Hair follicular keratinocyte (primary cell): ENCODE data around the gene MRPL58. TPM values are rescaled to one million over a fixed set of nuclear protein-coding genes. Genes with fewer than 3 reads are reported as not detected.

Experiments used
- total RNA-seq: library from RNA; depleted of rRNA; stranded (reverse); fragments of >200 nt; gene quantifications from 2 replicates; pipeline ENCODE4 v1.2.3, GENCODE V29; 2015

The MRPL58 gene
- total RNA-seq, result 74.5 and 123 TPM in 2 replicates

GRCh38 chr17:75012346-75013091 is at the start of gene MRPL58:
Gene MRPL58 (plus strand): TSS chr17:75012670. CDS start chr17:75012687, 17 bp downstream.

GRCh38 chr17:74972107-74972972 is 40.1 kb upstream of the MRPL58 start, which contains the start of gene HID1:
Gene HID1 (minus strand): TSS chr17:74972759. CDS start chr17:74972656, 103 bp downstream.

GRCh38 chr17:74987418-74987908 is 25.0 kb upstream of the MRPL58 start, which contains the start of gene CDR2L:
Gene CDR2L (plus strand): TSS chr17:74987632. CDS start chr17:74988044, 412 bp downstream.

GRCh38 chr17:75046407-75047289 is 34.2 kb downstream of the MRPL58 start, which contains the start of the genes ATP5PD and KCTD2:
Gene ATP5PD (minus strand): TSS chr17:75046969. CDS start chr17:75042650, 4,319 bp downstream.
Gene KCTD2 (plus strand): TSS chr17:75047225. CDS start chr17:75047251, 26 bp downstream.

Other genes with a start within 250 kb of the MRPL58 start
- 19.5 and 28.0 TPM in 2 replicates for gene NAT9, start 236.3 kb upstream of the MRPL58 start, total RNA-seq
- gene GRIN2C, start 152.8 kb upstream of the MRPL58 start, total RNA-seq, result not detected in 2 replicates
- 34.6 and 48.0 TPM in 2 replicates for gene FDXR, start 139.7 kb upstream of the MRPL58 start, total RNA-seq
- gene FADS6, start 119.0 kb upstream of the MRPL58 start, total RNA-seq, result not detected in 2 replicates
- gene USH1G, start 89.4 kb upstream of the MRPL58 start, total RNA-seq, result 0.27 and 0.70 TPM in 2 replicates
- not detected in 2 replicates for gene OTOP2, start 88.4 kb upstream of the MRPL58 start, total RNA-seq
- 0.08 and 0.27 TPM in 2 replicates for gene OTOP3, start 76.8 kb upstream of the MRPL58 start, total RNA-seq
- gene HID1, start 39.9 kb upstream of the MRPL58 start, total RNA-seq, result 0.08 and 0.16 TPM in 2 replicates
- gene CDR2L, start 25.0 kb upstream of the MRPL58 start, total RNA-seq, result 11.9 and 20.4 TPM in 2 replicates
- gene ATP5PD, start 34.3 kb downstream of the MRPL58 start, total RNA-seq, result 285 and 333 TPM in 2 replicates
- gene KCTD2, start 34.6 kb downstream of the MRPL58 start, total RNA-seq, result 10.4 and 13.3 TPM in 2 replicates
- gene SLC16A5, start 75.3 kb downstream of the MRPL58 start, total RNA-seq, result 4.7 and 13.4 TPM in 2 replicates
- gene ARMC7, start 97.3 kb downstream of the MRPL58 start, total RNA-seq, result 2.3 and 4.1 TPM in 2 replicates
- 203 and 206 TPM in 2 replicates for gene NT5C, start 119.1 kb downstream of the MRPL58 start, total RNA-seq
- 175 and 272 TPM in 2 replicates for gene JPT1, start 141.8 kb downstream of the MRPL58 start, total RNA-seq
- 98.9 and 112 TPM in 2 replicates for gene SUMO2, start 170.3 kb downstream of the MRPL58 start, total RNA-seq
- 25.8 and 38.1 TPM in 2 replicates for gene NUP85, start 193.0 kb downstream of the MRPL58 start, total RNA-seq
- 13.3 and 23.7 TPM in 2 replicates for gene GGA3, start 248.9 kb downstream of the MRPL58 start, total RNA-seq
- gene MRPS7, start 249.2 kb downstream of the MRPL58 start, total RNA-seq, result 59.7 and 89.9 TPM in 2 replicates